Dedifferentiated amniotic fluid mesenchymal stem cell (primary cell): ENCODE results near the gene ANXA2R.
A peak's percentile ranks its signal among the peaks of the same experiment; 100 is the strongest.
"Not testable (repeated sequence)": the region's sequence is repeated elsewhere in the genome, so short reads cannot be mapped to it uniquely, and the experiment has no call there.

Source experiments
- DNase-seq: peaks from one replicate; pipeline ENCODE4 v3.0.0-alpha.2; 2016; ENCODE audit errors: extremely low spot score

The ANXA2R gene

DNA sequence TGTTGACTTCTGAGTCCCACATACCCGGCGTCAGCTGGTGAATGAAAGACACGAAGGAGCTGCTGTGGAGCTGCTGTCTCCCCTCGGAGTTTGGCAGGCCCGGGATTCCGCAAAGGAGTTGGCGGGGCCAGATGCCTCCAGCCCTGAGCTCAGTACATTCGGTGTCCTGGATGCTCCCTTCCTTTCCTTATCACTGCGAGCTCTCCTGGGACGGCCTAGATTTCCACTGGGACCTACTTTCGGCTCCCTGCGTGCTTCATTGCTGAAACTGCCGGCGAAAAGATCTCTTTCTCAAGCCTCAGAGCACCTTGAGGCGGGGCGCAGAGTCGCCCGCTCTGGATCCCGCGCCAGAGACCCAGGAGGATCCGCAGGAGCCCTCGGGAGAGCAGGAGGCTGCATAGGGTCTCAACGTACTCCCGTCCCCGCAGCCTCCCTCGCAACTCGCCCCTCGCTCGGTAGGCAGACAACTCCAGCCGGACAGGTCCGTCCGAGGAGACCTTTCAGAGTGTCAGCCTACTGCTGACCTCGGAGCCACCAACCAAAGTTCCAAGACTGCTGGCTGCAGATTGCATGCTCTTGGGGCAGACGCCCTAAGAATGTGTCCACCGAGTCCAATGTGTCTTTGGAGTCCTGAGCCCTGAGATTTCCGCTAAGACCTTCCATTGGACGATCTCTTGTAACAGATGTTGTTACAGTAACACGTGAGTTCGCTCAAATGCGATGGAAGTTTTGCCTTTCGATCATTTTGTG lies 6.1 kb downstream of the ANXA2R start:
- DNase-seq, result no peak

DNA sequence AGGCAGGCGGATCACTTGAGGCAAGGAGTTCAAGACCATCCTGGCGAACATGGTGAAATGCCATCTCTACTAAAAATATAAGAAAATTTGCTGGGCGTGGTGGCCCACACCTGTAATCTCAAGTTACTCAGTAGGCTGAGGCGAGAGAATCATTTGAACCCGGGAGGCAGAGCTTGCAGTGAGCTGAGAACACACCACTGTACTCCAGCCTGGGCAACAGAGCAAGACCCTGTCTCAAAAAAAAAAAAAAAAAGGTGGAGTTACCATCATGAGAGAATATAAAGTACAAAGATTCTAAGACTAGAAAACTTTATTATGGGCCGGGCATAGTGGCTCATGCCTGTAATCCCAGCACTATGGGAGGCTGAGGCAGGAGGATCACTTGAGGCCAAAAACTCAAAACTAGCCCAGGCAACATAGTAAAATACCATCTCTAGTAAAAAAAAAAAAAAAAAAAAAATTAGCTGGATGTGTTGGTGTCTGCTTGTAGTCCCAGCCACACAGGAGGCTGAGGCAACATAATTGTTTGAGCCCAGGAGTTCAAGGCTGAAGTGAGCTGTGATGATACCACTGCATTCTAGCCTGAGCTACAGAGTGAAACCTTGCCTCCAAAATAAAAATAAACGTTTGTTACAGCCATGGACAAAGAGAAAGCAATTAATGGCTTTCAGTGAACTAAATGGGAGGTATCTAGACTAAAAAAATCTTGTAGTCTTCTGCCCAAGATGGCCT lies 12.9 kb downstream of the ANXA2R start:
- no peak for DNase-seq

DNA sequence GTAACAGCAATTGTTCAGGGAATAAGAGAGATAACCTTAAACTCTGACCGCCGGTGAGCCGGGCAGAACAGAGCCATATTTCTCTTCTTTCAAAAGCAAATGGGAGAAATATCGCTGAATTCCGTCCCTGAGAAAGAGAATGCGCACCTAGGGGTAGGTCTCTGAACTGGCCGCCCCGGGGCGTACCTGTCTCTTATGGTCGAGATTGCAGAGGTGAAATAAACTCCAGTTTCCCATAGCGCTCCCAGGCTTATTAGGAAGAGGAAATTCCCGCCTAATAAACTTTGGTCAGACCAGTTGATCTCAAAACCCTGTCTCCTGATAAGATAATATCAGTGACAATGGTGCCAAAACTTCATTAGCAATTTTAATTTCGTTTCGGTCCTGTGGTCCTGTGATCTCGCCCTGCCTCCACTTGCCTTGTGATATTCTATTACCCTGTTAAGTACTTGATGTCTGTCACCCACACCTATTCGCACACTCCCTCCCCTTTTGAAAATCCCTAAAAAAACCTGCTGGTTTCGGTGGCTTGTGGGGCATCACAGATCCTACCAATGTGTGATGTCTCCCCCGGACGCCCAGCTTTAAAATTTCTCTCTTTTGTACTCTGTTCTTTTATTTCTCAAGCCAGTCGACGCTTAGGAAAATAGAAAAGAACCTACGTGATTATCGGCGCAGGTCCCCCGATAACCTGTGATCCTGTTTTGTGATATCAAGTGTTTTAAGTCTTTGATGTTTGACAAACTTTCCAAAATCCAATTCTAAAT lies 14.8 kb downstream of the ANXA2R start:
- DNase-seq, result not testable (repeated sequence)

DNA sequence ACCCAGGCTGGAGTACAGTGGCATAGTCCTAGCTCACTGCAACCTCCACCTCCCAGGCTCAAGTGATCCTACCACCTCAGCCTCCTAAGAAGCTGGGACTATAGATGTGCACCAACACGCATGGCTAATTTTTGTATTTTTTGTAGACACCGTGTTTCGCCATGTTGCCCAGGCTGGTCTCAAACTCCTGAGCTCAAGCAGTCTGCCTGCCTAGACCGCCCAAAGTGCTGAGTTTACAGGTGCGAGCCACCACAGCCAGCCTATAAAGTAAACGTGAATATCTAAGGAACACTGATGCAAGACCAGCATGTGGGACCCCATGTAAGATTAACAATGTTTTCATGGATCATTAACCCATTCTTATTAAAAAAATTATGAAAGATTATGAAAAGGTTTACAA lies 15.9 kb downstream of the ANXA2R start:
- DNase-seq, result no peak

DNA sequence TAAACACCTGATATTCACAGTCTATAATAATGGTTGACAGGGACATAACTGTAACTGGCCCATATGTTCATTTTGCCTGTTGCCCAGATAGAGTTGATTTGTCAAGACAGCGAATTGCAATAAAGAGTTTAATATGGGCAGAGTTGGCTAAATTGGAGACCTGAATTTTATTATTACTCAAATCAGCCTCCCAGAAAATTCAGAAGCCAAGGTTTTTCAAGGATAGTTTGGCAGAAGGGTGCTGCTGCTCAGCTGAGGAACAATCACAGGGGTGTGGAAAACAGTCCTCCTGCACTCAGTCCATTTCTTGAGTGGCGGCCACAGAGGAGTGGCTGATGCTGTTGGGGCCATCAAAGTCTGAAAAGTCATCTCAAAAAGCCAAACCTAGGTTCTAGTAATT lies 19.0 kb downstream of the ANXA2R start:
- DNase-seq, result no peak

DNA sequence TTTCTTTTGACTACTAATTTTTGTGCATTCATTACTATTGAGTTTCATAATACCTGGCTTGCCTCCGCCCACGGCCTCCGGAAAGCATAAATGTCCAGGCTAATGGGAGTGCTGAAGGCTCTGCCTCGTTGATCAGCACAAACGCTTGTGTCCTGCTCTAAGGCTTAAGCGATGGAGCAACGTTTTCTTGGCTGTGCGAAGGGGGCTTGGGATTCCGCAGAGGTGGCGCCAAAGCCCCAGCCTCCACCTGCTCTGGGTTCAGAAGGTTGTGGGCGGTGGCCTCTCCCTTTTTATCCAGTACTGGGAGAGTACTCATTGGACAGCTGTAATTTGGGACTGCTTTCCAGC lies 19.7 kb downstream of the ANXA2R start:
- no peak for DNase-seq

DNA sequence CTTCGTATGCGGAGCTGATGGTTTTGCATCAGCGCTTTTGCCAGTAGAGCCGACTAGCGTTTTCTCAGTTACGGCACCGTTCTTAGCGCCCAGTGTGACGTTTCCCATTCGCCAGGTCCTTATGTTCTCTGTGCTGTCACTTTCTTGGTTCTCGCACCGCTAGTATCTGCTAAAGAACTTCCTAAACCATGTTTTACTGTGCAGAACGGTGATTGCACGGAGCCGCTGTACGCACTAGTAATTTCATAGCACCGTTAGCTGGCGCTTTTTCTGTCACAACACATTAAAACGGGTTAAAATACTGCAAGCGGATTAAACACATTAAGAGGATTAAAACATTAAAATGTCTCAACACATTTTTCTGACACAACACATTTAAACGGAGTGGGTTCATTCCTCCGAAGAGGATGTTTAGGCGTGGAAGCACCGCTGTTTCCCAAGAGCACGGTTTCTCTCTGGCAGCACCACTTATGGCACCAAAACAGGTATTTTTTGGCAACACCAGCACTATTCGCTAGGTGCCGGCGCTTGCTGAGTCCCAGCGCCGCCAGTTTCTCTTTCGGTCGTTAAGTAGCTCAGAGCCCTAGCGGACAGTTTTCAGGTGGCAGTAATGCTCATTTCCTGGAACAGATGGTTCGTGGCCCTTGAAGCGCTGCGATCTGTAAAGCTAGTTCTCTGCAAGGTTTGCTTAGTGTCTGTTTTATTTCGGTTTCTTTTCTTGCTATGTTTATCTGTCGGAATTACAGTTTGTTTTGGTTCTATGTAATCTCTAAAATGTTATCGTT lies 20.3 kb downstream of the ANXA2R start:
- DNase-seq, result peak; percentile 67

DNA sequence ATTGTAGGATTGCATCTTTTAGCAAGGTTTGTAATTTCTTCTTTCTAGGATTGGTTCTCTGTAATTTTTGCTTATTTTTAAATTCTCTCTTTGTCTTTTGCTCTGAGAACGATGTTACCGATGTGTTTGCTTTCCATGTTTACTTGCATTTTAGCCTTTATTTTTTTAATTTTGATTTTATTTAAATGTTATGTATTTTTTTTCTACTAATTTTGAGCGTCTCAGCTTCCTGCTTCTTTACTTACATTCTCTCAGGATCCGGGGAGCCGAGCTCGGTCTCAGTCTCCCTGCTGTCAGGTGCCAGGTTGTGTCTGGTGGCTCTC lies 20.9 kb downstream of the ANXA2R start:
- DNase-seq, result no peak

DNA sequence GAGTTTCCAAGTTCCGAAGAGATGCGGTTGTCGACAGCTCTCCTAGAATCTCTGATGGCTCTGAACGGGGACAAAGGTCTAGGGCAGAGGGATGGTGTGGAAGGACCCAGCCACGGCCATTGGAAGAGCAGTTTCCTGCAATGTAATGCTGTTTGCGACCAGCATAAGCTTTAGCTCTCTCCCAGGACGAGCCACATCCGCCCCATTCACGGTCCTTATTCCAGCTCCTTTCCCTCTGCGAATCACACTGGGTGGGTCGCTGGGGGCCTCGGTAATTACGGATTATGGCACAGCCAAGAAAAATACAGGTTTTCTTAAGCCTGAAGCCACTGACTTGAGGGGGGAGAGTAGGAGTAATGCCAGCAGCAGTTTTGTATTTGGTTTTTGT lies 22.7 kb downstream of the ANXA2R start:
- DNase-seq, result no peak

DNA sequence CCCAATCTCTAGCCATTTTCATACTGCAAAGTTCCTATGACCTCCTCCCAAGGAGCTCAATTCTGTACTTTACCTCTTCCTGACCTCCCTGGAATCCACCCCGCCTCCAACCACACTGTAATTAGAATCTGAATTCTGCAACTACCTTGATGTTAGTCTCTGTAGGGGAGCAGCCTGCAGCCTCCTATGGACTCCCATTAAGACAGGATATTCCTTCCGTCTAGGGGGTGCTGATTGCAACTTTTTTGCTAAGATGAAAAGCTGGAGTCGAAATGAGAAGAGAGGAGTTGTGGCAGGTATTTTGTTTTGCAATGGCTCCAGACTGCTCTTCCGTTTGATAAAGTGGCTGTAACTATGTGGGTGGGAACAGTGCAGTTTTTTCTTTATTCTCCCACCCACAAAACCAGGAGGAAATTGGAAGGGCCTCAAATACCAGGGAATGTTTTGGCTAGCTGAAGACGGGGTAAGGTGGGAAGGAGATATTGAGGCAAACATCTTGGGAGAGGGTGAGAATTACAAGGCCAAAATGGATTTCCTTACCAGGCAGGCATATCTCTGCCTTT lies 23.8 kb downstream of the ANXA2R start:
- no peak for DNase-seq

DNA sequence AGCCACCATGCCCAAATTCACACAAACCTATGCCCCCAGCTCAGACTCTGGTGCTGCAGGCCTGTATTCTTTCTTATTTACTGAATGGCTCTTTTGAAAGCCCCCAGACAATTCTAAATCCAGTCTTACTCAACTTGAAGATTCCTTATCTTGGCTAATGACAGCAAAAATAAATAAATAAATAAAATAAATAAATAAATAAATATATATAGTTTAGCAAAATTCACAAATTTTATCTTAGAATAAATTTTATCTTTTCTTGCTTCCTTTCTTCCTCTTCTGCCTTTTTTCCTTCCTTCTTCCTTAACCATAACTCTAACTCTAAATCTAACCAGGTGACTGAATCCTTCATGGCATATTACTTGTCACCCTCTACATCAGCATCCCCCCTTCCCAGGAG lies 25.6 kb downstream of the ANXA2R start:
- DNase-seq, result no peak

DNA sequence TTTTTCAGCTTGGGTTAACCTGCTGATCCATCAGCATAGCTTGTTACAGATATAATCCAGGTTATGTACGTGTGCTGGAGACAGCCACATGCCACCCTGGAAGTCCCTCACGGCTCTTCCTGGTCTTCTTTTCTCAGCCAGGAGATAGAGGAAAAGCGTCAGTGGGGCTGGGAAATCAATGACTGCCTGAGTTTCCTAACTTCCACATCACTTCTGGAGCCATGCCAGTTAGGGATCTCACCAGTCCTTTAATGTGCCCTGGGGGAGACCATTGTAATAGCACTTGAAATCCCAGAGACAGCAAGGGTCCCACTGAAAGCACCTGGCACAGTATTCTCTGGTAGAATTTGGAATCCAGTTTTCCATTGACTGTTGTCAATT lies 29.2 kb downstream of the ANXA2R start:
- DNase-seq, result no peak

DNA sequence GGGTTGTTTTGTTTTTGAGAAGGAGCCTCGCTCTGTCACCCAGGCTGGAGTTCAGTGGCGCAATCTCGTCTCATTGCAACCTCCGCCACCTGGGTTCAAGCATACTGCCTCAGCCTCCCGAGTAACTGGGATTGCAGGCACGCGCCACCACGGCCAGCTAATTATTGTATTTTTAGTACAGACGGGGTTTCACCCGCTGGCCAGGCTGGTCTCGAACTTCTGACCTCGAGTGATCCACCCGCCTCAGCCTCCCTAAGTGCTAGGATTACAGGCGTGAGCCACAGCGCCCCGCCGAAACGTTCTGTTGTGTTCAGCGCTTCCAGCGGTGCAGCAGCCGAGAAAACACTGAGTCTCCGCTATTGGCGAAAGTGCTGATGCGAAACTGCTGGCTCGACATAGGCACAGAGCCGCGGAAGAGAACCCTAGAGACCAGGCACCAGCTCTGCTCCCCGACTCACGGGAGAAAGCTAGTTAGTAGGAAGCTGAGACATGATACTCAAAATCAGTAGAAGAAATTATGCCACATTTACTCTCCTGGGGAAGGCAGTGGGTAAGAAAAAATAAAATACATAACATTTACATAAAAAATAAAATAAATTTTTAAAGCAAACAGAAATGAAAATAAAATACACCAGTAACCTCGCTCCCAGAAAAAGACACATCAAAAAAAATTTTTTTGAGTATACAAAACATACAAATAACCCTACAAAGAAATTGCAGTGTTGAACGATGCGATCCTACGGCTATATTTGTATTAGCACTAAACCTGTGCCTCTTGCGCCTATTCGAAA lies 31.6 kb downstream of the ANXA2R start:
- no peak for DNase-seq

DNA sequence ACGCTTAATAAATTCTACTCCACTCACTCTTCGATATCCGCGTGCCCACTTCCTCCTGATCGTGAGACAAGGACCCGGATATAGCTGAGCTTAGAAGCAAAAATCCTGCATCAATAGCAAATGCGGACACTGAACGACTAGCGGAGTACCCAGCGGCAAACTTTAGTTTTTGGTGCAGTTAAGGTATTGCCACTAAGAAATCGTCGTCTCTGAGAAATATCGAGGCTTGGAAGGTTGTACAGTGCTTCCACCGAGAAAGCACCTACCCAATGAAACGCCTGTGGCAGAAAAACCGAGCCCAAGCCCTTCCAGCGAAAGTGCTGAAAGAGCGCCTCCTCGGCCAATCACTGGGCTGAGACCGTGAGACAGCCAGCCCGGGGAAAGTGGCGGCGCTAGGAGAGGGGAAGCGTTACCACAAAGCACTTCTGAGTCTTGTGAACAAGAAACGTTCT lies 32.2 kb downstream of the ANXA2R start:
- peak; percentile 67 for DNase-seq

DNA sequence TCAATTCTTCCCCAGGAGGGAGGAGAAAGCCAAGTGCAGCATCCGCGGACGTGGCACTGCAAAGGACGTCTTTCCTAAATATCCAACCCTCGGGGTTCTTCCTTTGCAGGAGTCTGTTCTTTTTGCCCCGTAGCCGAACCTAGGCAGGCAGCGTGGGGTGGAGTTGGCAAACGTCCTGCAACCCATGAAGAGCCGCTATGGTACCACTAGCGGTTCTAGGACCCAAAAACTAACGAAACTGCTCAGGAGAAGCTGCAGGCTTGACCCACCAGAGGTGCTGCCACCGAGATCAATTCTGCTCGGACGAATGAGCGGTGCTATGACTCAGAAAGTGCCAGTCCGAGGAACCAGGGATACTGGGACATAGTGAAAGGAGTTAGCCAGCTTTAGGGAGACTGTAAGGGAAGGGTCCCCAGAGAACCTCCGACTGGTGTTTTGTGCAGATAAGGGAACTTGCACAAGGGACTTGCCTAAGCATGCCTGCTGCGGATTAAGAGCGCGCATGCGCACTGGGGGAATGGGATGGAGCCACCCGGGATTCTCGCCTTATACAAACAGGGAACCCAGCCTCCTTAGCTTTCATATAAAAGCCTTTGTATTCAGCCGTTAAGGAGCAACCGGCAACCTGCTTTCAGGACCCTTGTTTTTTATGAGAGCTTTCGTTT lies 32.7 kb downstream of the ANXA2R start:
- peak; percentile 91 for DNase-seq

DNA sequence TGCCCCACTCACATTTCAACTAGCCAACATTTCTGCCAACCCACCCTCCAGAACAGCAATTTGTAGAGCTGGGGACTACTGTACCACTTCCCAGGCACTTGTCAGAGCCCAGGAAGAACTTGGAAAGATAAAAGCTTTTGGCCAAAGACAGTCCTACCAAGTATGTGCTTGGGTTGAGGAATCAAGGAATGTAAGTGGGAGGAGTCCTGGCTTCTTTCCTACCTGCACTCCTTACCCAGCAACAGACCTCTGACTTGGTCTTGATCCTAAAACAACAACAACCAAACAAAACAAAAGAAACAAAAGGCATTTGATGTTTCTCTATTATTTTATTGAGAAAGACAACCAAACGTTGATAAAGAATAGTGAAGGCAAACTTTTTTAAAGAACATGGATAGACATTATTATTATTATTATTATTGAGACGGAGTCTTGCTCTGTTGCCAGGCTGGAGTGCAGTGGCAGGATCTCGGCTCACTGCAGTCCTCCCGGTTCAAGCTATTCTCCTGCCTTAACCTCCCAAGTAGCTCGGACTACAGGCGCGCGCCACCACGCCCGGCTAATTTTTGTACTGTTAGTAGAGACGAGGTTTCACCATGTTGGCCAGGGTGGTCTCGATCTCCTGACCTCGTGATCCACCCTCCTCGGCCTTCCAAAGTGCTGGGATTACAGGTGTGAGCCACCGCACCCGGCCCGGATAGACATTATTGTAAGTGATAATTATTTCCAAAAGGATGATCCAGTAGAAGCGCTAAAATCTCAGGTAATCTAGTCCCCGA lies 33.5 kb downstream of the ANXA2R start:
- DNase-seq, result no peak

DNA sequence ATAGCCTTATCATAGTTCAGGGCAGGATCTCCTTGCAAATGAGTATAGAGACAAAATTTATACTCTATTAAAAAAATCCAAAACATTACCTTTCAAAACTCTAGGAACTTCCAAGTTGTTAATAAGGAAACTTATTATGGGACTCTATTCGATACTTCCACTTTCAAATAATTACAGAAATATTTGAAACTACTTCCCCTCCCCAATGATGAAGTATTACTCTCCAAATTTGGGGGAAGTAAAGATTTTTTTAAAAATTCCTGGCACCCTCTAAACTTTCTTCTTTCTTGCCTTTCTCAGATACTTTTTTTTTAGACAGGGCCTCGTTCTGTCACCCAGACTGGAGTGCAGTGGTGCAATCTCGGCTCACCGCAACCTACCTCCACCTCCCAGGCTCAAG lies 35.1 kb downstream of the ANXA2R start:
- no peak for DNase-seq

DNA sequence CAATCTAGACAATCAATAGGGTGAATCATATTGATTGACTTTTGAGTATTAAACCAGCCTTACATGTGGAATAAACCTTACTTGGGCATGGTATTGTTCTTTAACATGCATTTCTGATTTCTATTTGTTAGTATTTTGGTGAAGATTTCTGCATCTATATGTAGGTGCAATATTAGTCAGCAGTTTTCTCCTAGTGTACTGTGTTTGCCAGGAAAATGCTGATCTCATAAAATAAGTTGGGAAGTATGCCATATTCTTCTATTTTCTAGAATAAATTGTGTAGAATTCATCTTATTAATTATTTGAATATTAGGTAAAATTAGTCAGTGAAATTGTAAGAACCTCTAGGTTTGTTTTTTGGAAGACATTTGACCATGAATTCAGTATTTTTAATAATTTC lies 38.4 kb downstream of the ANXA2R start:
- DNase-seq, result no peak

DNA sequence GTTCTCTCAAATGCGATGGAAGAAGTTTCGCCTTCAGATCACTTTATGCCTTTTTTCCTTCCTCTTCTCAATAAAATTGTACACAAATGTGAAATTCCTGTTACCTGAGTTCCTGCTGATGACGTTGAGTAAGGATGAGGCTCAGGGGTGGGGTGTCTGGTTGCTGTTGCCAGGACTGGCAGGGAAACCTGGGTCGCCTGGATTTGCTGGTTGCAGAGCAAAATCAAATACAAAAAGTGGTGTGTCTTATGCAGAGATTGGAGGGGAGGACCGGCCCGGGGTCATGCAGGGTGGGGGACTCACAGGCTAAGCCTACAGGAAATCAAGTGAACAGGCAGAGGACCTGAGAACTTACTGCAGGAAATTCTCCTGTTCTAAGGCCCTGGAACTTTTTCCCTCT lies 39.2 kb downstream of the ANXA2R start:
- DNase-seq, result no peak
